Erythroblast (primary cell): ENCODE results near the gene SLC19A1.
"Not testable (repeated sequence)": the region's sequence is repeated elsewhere in the genome, so short reads cannot be mapped to it uniquely, and the experiment has no call there.

Experiments used
- GATA1 ChIP-seq: IDR thresholded peaks from 2 replicates; pipeline ENCODE4 v1.6.1; 2011; ENCODE audit warnings: low read depth, mild to moderate bottlenecking, control low read depth, low read length, moderate library complexity
- POLR2A ChIP-seq: IDR thresholded peaks from 2 replicates; pipeline ENCODE4 v1.6.1; 2011; ENCODE audit warnings: mild to moderate bottlenecking, low read length

DNA sequence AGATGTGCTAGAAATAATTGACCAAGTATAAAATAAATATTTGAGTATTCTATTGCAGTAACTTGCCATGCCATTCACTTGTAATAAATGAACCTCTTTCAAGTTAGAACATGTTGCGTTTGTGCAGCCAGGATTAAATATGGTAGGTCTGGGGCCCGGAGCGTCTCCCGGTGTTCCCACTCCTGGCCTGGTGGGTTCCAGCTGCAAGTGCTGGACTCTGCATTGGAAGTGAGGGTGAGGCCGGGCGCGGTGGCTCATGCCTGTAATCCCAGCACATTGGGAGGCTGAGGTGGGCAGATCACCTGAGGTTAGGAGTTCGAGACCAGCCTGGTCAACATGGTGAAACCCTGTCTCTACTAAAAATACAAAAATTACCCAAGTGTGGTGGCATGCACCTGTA is 19.0 kb upstream of the SLC19A1 start:
- not testable (repeated sequence) for TF ChIP-seq POLR2A, GATA1
